Fibroblast of the aortic adventitia (primary cell): ENCODE data around the gene GABARAP. TPM values are rescaled to one million over a fixed set of nuclear protein-coding genes. Genes with fewer than 3 reads are reported as not detected.
A peak's percentile ranks its signal among the peaks of the same experiment; 100 is the strongest.

Experiments
- DNase-seq: peaks from one replicate; pipeline ENCODE4 v3.0.0-alpha.2; 2010; ENCODE audit warnings: low read depth
- H3K4me3 ChIP-seq: 2 replicates; pipeline ENCODE4 v1.5.1; 2011; ENCODE audit warnings: low read depth, mild to moderate bottlenecking, control low read depth, low read length, moderate library complexity
- total RNA-seq: library from RNA; depleted of rRNA; stranded (reverse); fragments of >200 nt; gene quantifications from 2 replicates; pipeline ENCODE4 v1.2.3, GENCODE V29; 2012; ENCODE audit warnings: low replicate concordance
- TF ChIP-seq, protein P1 (sequence below): IDR thresholded peaks from 2 replicates; pipeline ENCODE4 v1.5.1; 2011; ENCODE audit warnings: mild to moderate bottlenecking, low read length, control low read depth, inconsistent platforms; ENCODE audit not compliant: insufficient read depth

The GABARAP gene
- total RNA-seq, 1 donor, result 420 TPM

- TF ChIP-seq, protein P1, sequence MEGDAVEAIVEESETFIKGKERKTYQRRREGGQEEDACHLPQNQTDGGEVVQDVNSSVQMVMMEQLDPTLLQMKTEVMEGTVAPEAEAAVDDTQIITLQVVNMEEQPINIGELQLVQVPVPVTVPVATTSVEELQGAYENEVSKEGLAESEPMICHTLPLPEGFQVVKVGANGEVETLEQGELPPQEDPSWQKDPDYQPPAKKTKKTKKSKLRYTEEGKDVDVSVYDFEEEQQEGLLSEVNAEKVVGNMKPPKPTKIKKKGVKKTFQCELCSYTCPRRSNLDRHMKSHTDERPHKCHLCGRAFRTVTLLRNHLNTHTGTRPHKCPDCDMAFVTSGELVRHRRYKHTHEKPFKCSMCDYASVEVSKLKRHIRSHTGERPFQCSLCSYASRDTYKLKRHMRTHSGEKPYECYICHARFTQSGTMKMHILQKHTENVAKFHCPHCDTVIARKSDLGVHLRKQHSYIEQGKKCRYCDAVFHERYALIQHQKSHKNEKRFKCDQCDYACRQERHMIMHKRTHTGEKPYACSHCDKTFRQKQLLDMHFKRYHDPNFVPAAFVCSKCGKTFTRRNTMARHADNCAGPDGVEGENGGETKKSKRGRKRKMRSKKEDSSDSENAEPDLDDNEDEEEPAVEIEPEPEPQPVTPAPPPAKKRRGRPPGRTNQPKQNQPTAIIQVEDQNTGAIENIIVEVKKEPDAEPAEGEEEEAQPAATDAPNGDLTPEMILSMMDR, result no peak
- H3K4me3 ChIP-seq, result no peak overlapping the region
These were observed 33.3 kb downstream of the GABARAP start for GRCh38 chr17:7208754-7209460.

DNA sequence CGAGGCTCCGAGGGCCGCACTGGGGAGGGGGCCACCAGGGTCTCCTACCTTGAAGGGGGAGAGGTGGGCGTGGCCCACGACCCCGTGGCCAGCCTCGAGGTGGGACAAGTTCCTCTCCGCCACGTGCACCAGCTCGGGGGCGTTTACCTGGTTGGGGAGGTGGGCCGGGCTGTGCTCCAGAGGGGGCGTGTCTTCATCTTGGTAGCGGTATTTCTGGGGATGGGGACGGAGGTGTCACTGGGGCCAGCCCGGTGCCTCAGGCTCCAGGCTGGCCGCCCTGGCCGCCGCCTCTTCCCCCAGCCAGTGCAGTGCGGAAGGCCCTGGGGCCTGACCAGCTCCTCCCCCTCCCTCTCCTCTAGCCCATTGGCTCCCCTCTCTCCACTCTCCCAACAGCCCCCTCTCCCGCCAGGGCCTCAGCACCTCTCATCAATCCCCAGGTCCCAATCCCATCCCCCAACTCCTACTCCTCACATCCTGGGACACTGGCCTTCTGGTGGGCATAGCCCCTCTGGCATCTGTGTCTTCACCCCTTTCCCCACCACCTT is 34.1 kb downstream of the GABARAP start:
- TF ChIP-seq, protein P1, result no peak
- no peak overlapping the region for H3K4me3 ChIP-seq
- DNase-seq, result no peak

More at GRCh38 chr17:7208754-7209460, 33.3 kb downstream of the GABARAP start:
- DNase-seq, result no peak

DNA sequence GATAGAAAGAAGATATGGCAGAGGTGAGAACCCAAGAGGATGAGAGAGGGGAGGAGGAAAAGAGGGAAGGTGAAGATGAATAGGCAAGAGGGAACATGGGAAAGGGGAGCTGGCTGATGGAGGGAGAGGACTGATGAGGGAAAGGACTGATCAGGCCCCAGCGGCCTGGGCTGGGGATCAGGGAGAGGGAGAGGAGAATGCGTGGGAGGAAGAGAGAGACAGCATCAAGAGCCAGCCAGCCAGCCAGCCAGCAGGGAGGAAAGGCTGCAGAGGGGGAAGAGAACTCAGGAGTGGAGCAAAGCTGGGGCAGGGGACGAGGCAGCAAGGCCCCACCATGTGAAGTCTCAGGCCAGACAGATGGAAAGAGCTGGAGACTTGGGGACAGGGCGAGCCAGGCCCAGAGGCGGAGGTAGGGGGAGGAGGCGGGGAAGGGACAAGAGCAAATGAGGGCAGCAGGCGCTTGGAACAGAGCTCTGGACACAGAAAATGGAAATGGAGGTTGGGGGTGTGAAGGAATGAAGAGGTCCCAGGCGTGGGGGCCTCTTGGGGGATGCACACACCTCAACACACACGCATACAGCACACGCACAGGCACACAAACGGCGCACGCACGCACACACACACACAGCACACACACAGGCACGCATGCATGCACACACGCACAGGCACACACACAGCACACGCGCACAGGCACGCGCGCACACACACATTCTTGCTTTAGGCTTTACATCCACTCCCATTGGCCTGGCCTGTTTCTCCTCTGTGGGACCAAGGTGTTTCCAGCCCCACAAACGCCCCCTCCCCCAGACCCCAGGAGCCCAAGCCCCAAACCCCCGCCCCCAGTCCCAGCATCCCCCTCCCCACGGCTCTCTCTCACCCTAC is 34.9 kb downstream of the GABARAP start:
- TF ChIP-seq, protein P1, result no peak
- peak; percentile 40 for DNase-seq
- no peak overlapping the region for H3K4me3 ChIP-seq

DNA sequence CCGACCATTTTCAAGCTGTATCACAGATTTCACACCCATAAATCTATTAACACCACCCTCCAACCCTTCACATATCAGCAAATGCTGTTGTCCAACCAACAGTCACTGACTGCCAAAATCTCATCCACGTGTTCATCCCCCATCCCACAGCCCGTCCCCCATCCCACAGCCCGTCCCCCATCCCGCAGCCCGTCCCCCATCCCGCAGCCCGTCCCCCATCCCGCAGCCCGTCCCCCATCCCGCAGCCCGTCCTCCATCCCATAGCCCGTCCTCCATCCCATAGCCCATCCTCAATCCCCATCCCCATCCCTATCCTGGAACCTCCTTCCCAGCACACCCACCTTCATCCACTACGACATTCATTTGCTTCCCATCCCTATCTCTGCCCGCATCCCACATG is 36.7 kb downstream of the GABARAP start:
- TF ChIP-seq, protein P1, result no peak
- DNase-seq, result no peak
- peak overlapping the region; percentile 69 for H3K4me3 ChIP-seq

GRCh38 chr17:7204828-7205461 is 37.3 kb downstream of the GABARAP start:
- DNase-seq, result peak; percentile 75
- TF ChIP-seq, protein P1, result no peak
- peak overlapping the region; percentile 69 for H3K4me3 ChIP-seq

DNA sequence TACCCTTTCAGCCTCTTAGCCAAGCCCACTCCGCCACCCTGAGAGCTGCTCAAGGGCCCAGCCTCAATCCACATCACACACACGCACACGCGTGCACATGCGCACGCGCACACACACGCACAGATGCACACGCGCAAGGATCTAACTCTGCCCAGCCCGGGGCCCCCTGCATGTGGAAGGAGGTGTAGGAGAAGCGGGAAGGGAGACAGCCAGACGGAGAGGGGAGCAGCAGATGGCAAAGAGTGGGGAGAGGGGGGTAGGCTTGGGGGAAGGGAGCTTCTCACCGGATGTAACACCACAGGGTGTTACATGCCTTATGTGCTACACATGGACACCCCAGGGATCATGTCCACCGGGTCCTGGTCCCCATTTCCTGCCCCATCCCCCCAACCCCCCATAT is 37.9 kb downstream of the GABARAP start:
- TF ChIP-seq, protein P1, result no peak
- no peak overlapping the region for H3K4me3 ChIP-seq

More for the DNA sequence above, 37.9 kb downstream of the GABARAP start:
- DNase-seq, result no peak
